HG02981 (cell line): ENCODE results near the gene CACNB1.
"Not testable (repeated sequence)": the region's sequence is repeated elsewhere in the genome, so short reads cannot be mapped to it uniquely, and the experiment has no call there.

ENCODE experiments used
- ATAC-seq: cut with Tn5 transposase; IDR thresholded peaks from one replicate; pipeline ENCODE4 v1.9.1; 2021; ENCODE audit warnings: mild to moderate bottlenecking, moderate library complexity; ENCODE audit not compliant: unreplicated experiment

The CACNB1 gene

DNA sequence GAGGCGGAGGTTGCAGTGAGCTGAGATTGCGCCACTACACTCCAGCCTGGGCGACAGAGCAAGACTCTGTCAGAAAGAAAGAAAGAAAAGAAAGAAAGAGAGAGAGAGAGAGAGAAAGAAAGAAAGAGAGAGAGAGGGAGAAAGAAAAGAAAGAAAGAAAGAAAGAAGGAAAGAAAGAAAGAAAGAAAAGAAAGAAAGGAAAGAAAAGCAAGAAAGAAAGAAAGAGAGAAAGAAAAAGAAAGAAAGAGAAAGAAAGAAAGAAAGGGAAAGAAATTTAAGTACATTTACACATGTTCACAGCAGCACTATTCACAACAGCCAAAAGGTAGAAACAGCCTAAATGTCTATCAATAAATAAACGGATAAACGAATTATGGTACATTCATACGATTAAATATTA, 67.9 kb downstream of the CACNB1 start:
- not testable (repeated sequence) for ATAC-seq

DNA sequence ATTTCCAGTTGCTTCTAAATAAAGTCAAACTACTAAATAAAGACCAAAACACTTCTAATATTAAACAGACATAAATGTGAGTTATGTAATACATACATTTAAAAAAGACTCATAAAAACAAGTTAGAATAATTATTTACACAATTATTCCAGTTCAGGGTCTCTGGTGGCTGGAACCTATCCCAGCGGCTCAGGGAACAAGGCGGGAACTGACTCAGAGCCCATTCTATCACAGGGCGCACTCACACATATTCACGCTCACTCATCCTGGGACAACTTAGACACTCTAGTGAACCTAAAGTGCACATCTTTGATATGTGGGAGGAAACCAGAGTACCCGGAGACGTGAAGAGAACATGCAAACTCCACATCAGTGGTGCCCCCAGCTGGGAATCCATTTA, 71.0 kb downstream of the CACNB1 start:
- ATAC-seq, result no peak

GRCh38 chr17:39125143-39125875, 72.2 kb downstream of the CACNB1 start:
- ATAC-seq, result no peak

- no peak for ATAC-seq
Observed at GRCh38 chr17:39123627-39124026, 73.8 kb downstream of the CACNB1 start.
